Effector CD4-positive, alpha-beta T cell (primary cell): Measurements from ENCODE around the gene TRUB2.

Experiments used
- DNase-seq: peaks from one replicate; pipeline ENCODE4 v3.0.0-alpha.2; 2020

Gene TRUB2

GRCh38 chr9:128265348-128265847 is 56.8 kb downstream of the TRUB2 start:
- no peak for DNase-seq

DNA sequence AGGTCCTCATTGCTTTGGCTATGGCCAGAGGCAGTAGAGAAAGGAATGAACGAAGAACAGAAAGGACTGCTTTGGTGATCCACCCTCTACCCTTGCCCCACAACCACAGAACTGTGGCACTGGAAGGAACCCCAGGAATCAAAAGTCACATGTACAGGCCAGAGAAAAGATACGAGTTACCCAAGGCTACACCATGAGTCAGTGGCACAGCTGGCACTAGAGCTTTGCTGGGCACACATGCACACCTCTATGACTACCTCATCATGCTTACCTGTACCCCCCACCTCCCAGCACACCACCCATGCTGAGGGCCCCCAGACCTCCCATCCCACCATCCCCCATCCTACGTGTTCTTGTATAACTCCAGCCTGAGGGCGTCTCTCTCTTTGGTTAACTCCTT is 59.6 kb downstream of the TRUB2 start:
- DNase-seq: no peak

- DNase-seq: no peak
Measured at GRCh38 chr9:128260340-128260739, 61.9 kb downstream of the TRUB2 start.

GRCh38 chr9:128259156-128259555 is 63.1 kb downstream of the TRUB2 start:
- DNase-seq: no peak

DNA sequence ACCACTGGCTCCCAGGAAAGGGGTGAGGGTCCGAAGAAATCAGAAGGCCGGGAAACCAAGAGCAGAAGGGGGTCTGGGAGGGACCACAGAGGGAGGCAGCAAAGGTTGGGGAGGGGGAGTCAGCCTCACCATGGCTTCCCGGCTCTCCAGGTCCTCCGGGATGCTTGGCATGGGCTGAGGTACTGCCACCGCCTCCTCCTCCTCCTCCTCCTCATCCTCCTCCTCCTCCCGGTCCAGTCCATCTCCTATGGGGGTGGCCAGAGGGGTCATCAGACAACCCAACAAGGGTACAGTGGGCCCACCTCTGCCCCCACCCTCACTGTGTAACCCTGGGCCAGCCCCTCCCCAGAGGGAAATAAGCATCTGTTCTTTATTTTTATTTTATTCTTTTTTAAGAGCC is 63.9 kb downstream of the TRUB2 start:
- no peak for DNase-seq

- DNase-seq: no peak
Measured at GRCh38 chr9:128257907-128258306, 64.3 kb downstream of the TRUB2 start.

GRCh38 chr9:128257086-128257825 is 65.0 kb downstream of the TRUB2 start:
- DNase-seq: no peak
